ENCODE measurements around the gene SOAT2. TPM values are rescaled to one million over a fixed set of nuclear protein-coding genes. Genes with fewer than 3 reads are reported as not detected.

The SOAT2 gene
- total and polyA plus RNA-seq, 7 experiments from 2014 or later, result 0.31 to 0.69 (median 0.46) TPM; not detected in 2

DNA sequence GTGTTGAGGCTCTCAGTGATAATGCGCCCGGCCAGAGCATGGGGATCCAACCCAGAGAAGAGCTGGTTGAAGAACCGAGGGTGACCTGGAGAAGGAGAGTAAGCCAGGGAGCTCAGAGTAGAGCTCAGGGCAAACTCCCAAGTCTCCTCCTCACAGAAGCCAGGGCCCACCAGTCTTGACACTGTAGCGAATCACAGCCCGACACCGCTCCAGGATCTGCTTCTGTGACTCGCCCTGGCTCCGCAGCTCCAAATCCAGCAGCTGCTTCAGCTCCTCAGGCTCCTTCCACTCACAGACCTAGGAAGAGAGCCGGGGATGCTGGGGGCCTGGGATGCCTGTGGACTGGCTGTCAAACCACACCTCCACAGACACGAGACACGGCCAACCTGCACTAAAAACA is 69.1 kb downstream of the SOAT2 start:
- no peaks in the 10 kb centered on the region for H3K27me3 Mint-ChIP-seq

DNA sequence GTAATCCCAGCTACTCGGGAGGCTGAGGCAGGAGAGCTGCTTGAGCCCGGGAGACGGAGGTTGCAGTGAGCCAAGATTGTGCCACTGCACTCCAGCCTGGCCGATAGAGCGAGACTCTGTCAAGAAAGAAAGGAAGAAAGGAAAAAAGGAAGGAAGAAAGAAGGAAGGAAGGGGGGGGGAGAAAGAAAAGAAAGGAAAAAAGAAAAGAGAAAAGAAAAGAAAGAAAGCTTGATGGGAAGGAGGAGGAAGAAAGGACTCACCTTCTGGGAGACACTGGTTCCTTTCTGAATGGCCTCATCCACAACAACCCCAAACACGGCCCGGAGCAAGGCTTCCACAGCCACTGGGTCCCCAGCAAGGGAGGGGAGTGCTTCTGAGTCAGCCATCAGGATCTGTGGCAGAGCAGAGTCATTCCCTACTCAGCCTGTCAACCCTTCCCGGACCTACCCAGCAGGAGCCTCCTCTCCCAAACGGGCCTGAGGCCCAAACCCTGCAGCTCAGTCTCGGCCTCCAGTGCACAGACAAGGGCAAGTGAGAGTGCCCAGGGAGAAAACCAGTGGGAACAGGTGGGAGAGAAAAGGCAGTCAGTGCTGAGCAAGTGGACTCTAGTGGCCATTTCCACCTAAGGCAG is 69.9 kb downstream of the SOAT2 start:
- no peak overlapping the region for H3K27ac Mint-ChIP-seq
- no peaks in the 10 kb centered on the region for H3K9me3 Mint-ChIP-seq
- no peak overlapping the region for H3K4me3 Mint-ChIP-seq
- ATAC-seq, result no peak
- intact Hi-C loops (cut with micrococcal nuclease), result no loop called here
- Histone ChIP-seq H3K27ac (ENCODE audit: low read depth, low read length) (no peak overlapping the region), H3K4me3 (ENCODE audit: low read length) (no peak overlapping the region), H3K4me1 (ENCODE audit: control insufficient read depth in 2 of 2, insufficient read depth in 2 of 2, low read length in 2 of 2) (no peaks in the 10 kb centered on the region), H3K9me3 (ENCODE audit: control insufficient read depth in 2 of 3, low read length in 3 of 3) (no peaks in the 10 kb centered on the region), H3K27me3 (ENCODE audit: control insufficient read depth in 2 of 2, insufficient read depth in 2 of 2, low read length in 2 of 2) (no peaks in the 10 kb centered on the region), H3K36me3 (ENCODE audit: control insufficient read depth in 2 of 3, insufficient read depth in 3 of 3, low read length in 3 of 3) (peaks cover 0 to 23% (median 0%) of the 10 kb centered on the region in 3 experiments)
- no peak for DNase-seq
- H3K36me3 Mint-ChIP-seq, result peaks cover 2 to 31% (median 8%) of the 10 kb centered on the region in 5 donors
- H3K4me1 Mint-ChIP-seq, result peaks cover 0 to 11% (median 2%) of the 10 kb centered on the region in 7 donors
- POLR2A ChIA-PET, result interaction anchor here (1.9 kb wide), 1 partner anchor 13 kb away, joined by 4 read pairs; no protein-coding TSS in a partner anchor
- CTCF ChIA-PET, result no interaction called here
- no peaks in the 10 kb centered on the region for H3K27me3 Mint-ChIP-seq

More for the DNA sequence above, 69.1 kb downstream of the SOAT2 start:
- POLR2A ChIA-PET, result interaction anchor here (1.9 kb wide), 1 partner anchor 12 kb away, joined by 4 read pairs; no protein-coding TSS in a partner anchor
- intact Hi-C loops (cut with micrococcal nuclease), result no loop called here
- Histone ChIP-seq H3K27me3 (ENCODE audit: control insufficient read depth in 2 of 2, insufficient read depth in 2 of 2, low read length in 2 of 2) (no peaks in the 10 kb centered on the region), H3K9me3 (ENCODE audit: control insufficient read depth in 2 of 3, low read length in 3 of 3) (no peaks in the 10 kb centered on the region), H3K36me3 (ENCODE audit: control insufficient read depth in 2 of 3, insufficient read depth in 3 of 3, low read length in 3 of 3) (peaks cover 0 to 23% (median 0%) of the 10 kb centered on the region in 3 experiments), H3K27ac (ENCODE audit: low read depth, low read length) (no peak overlapping the region), H3K4me1 (ENCODE audit: control insufficient read depth in 2 of 2, insufficient read depth in 2 of 2, low read length in 2 of 2) (no peaks in the 10 kb centered on the region), H3K4me3 (ENCODE audit: low read length) (no peak overlapping the region)
- Mint-ChIP-seq H3K9me3 (no peaks in the 10 kb centered on the region), H3K36me3 (peaks cover 2 to 36% (median 8%) of the 10 kb centered on the region in 5 donors), H3K4me1 (peaks cover 0 to 11% (median 2%) of the 10 kb centered on the region in 7 donors), H3K27ac (no peak overlapping the region), H3K4me3 (no peak overlapping the region)
- ATAC-seq, result no peak
- CTCF ChIA-PET, result interaction anchor here (0.6 kb wide), 1 partner anchor 122 kb away, joined by 3 read pairs; no protein-coding TSS in a partner anchor
- no peak for DNase-seq

Small RNA genes within 50 kb of the gene (microRNA-seq; reads per million reads assigned to microRNA genes)
- gene MIR6757 (ENCODE audit: borderline microRNAs expressed), result not detected

Other genes starting within 250 kb of the SOAT2 start
- under 1 TPM in 4 of 5 experiments, not detected in 1; 0.15 to 0.62 (median 0.59) TPM for gene KRT8, start 198.4 kb upstream of the SOAT2 start, total RNA-seq
- gene KRT8, start 198.4 kb upstream of the SOAT2 start, polyA plus RNA-seq, result under 1 TPM in 1 of 2 donors, not detected in 1; 0.09 TPM
- gene KRT18, start 154.4 kb upstream of the SOAT2 start, total RNA-seq, result 10 to 100 TPM in 3 of 5 experiments, 1 to 10 TPM in 1, under 1 TPM in 1; 0.46 to 12.0 (median 10.1) TPM
- gene KRT18, start 154.4 kb upstream of the SOAT2 start, polyA plus RNA-seq, result 10 to 100 TPM; 14.1 to 23.1 TPM
- gene EIF4B, start 97.0 kb upstream of the SOAT2 start, total RNA-seq, result 100 to 1,000 TPM; 380 to 919 (median 833) TPM
- gene EIF4B, start 97.0 kb upstream of the SOAT2 start, polyA plus RNA-seq, result 100 to 1,000 TPM; 134 to 145 TPM
- gene TNS2, start 53.4 kb upstream of the SOAT2 start, total RNA-seq, result 1 to 10 TPM in 4 of 5 experiments, under 1 TPM in 1; 0.73 to 4.4 (median 2.5) TPM
- under 1 TPM; 0.26 to 0.30 TPM for gene TNS2, start 53.4 kb upstream of the SOAT2 start, polyA plus RNA-seq
- gene SPRYD3, start 24.1 kb upstream of the SOAT2 start, total RNA-seq, result 10 to 100 TPM; 33.0 to 48.0 (median 36.4) TPM
- gene SPRYD3, start 24.1 kb upstream of the SOAT2 start, polyA plus RNA-seq, result 10 to 100 TPM; 48.5 to 57.6 TPM
- gene IGFBP6, start 5.8 kb upstream of the SOAT2 start, total RNA-seq, result under 1 TPM in 3 of 5 experiments, not detected in 2; 0.34 to 0.56 (median 0.54) TPM
- under 1 TPM; 0.41 to 0.81 TPM for gene IGFBP6, start 5.8 kb upstream of the SOAT2 start, polyA plus RNA-seq
- gene ZNF740, start 77.2 kb downstream of the SOAT2 start, total RNA-seq, result 100 to 1,000 TPM in 2 of 5 experiments, 10 to 100 TPM in 3; 37.2 to 135 (median 49.5) TPM
- 1 to 10 TPM; 3.6 to 3.8 TPM for gene ZNF740, start 77.2 kb downstream of the SOAT2 start, polyA plus RNA-seq
- gene CSAD, start 77.4 kb downstream of the SOAT2 start, total RNA-seq, result 10 to 100 TPM; 34.1 to 76.3 (median 69.1) TPM
- 1 to 10 TPM; 1.3 to 2.1 TPM for gene CSAD, start 77.4 kb downstream of the SOAT2 start, polyA plus RNA-seq
- gene ITGB7, start 103.8 kb downstream of the SOAT2 start, total RNA-seq, result 100 to 1,000 TPM; 208 to 760 (median 408) TPM
- 100 to 1,000 TPM; 191 to 205 TPM for gene ITGB7, start 103.8 kb downstream of the SOAT2 start, polyA plus RNA-seq
- gene RARG, start 128.7 kb downstream of the SOAT2 start, total RNA-seq, result 10 to 100 TPM; 22.4 to 73.1 (median 57.4) TPM
- 10 to 100 TPM in 1 of 2 donors, 1 to 10 TPM in 1; 6.4 to 17.2 TPM for gene RARG, start 128.7 kb downstream of the SOAT2 start, polyA plus RNA-seq
- gene ESPL1, start 164.8 kb downstream of the SOAT2 start, total RNA-seq, result 10 to 100 TPM in 1 of 5 experiments, 1 to 10 TPM in 2, under 1 TPM in 2; 0.08 to 65.4 (median 1.1) TPM
- gene ESPL1, start 164.8 kb downstream of the SOAT2 start, polyA plus RNA-seq, result not detected
- gene PFDN5, start 192.1 kb downstream of the SOAT2 start, total RNA-seq, result 100 to 1,000 TPM; 323 to 785 (median 692) TPM
- gene PFDN5, start 192.1 kb downstream of the SOAT2 start, polyA plus RNA-seq, result 1,000 to 10,000 TPM; 1,766 to 1,956 TPM
- gene MYG1, start 196.2 kb downstream of the SOAT2 start, total RNA-seq, result 10 to 100 TPM; 38.9 to 55.9 (median 49.2) TPM
- 10 to 100 TPM; 69.6 to 75.1 TPM for gene MYG1, start 196.2 kb downstream of the SOAT2 start, polyA plus RNA-seq
- gene AAAS, start 218.1 kb downstream of the SOAT2 start, total RNA-seq, result 10 to 100 TPM; 35.4 to 73.5 (median 69.0) TPM
- 10 to 100 TPM; 45.9 to 58.2 TPM for gene AAAS, start 218.1 kb downstream of the SOAT2 start, polyA plus RNA-seq
- gene SP7, start 232.9 kb downstream of the SOAT2 start, total RNA-seq, result not detected
- gene SP7, start 232.9 kb downstream of the SOAT2 start, polyA plus RNA-seq, result under 1 TPM; 0.13 to 0.18 TPM

All from naive thymus-derived CD4-positive, alpha-beta T cell (primary cell).